Ishikawa (cell line): ENCODE measurements around the gene PCBP4.

Source experiments
- CEBPB ChIP-seq: IDR thresholded peaks from 2 replicates; pipeline ENCODE4 v1.6.1; 2012
- CREB1 ChIP-seq: IDR thresholded peaks from 2 replicates; pipeline ENCODE4 v1.6.1; 2012; ENCODE audit warnings: low read depth
- MAX ChIP-seq: IDR thresholded peaks from 2 replicates; pipeline ENCODE4 v1.6.1; 2012
- NFIC ChIP-seq: IDR thresholded peaks from 2 replicates; pipeline ENCODE4 v1.6.1; 2012
- RAD21 ChIP-seq: IDR thresholded peaks from 2 replicates; pipeline ENCODE4 v1.6.1; 2012; ENCODE audit warnings: low read depth
- REST ChIP-seq: IDR thresholded peaks from 2 replicates; pipeline ENCODE4 v1.6.1; 2012; ENCODE audit warnings: low read depth, mild to moderate bottlenecking
- TAF1 ChIP-seq: IDR thresholded peaks from 2 replicates; pipeline ENCODE4 v1.6.1; 2012; ENCODE audit warnings: low read depth, mild to moderate bottlenecking
- TCF12 ChIP-seq: IDR thresholded peaks from 2 replicates; pipeline ENCODE4 v1.6.1; 2012; ENCODE audit warnings: low read depth
- YY1 ChIP-seq: IDR thresholded peaks from 2 replicates; pipeline ENCODE4 v1.6.1; 2012; ENCODE audit warnings: low read depth

- TF ChIP-seq REST (no peak), YY1 (no peak), NFIC (no peak), RAD21 (no peak), CREB1 (no peak), MAX (no peak), CEBPB (no peak), TAF1 (no peak), TCF12 (no peak)
Observed at GRCh38 chr3:51928438-51928837, 38.8 kb downstream of the PCBP4 start.
